HG03280 (cell line): ENCODE measurements around the gene CDC5L.

Experiments
- ATAC-seq: cut with Tn5 transposase; IDR thresholded peaks from one replicate; pipeline ENCODE4 v1.9.1; 2021; ENCODE audit warnings: mild to moderate bottlenecking, moderate library complexity; ENCODE audit not compliant: unreplicated experiment

Gene CDC5L

DNA sequence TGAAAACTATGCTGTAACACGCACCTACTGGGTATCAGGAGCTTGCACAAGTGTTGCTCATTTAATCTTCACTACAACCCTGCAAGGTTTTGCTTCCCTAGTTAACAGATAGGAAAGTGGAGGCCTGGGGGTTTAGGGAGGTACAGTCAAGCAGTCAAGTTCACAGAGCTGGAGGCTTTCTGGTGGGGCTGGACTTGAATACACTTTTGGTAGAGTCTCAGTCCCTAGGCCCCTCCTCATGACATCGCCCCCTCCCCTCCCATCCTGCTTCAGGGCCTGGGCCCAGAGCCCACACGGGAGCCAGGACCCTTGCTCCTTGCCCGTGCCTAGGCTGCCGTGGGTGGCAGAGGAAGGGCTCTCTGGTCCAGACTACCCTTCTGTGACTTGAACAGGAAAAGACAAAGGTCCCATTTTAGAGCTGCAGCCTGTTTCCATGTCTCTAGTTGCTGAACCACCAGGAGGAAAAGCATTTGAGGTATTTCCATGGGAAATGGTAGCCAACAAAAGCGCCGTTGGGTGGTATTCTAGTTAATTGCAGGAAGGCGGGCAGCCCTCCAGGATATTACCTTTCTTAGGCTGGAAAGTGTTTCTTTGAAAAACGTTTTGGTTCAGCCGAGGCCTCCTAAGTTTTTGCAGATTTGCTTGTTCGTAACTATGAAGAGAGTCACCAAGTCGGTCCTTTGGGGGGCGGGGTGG, 84.9 kb downstream of the CDC5L start:
- ATAC-seq = no peak

GRCh38 chr6:44473393-44474189, 86.1 kb downstream of the CDC5L start:
- ATAC-seq = no peak

DNA sequence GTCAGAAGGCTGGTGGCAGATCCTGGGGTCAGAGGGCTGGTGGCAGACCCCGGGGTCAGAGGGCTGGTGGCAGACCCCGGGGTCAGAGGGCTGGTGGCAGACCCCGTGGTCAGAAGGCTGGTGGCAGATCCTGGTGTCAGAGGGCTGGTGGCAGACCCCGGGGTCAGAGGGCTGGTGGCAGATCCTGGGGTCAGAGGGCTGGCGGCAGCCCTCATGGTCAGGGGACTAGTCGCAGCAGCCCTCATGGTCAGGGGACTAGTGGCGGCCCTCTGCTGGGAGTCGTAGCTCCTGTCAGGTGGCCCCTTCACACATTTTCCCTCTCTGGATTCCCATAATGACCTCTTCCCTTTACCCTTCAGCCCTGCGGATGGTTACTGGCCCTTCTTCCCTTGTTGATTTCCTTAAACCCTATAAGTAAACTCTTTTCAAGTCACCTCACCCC, 86.7 kb downstream of the CDC5L start:
- no peak for ATAC-seq

- ATAC-seq = no peak
Observed at GRCh38 chr6:44474643-44475042, 87.1 kb downstream of the CDC5L start.

DNA sequence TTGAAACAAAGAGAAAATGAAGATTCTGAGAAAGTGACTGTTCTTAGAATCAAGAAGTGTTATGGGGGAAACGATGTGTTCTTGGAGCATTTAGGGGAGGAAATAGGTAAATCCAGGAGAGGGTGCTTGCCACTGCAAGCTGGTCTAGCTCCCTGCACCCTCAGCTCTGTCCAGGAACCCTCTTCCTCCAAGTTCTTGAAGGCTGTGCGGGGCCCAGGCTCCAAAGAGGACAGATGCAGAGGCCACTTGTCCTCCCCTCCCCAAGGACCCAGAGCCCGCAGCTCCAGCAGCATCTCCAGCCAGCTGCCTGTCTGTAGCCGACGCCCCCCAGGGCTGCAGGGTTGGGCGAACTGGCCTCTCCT, 87.9 kb downstream of the CDC5L start:
- ATAC-seq = no peak

DNA sequence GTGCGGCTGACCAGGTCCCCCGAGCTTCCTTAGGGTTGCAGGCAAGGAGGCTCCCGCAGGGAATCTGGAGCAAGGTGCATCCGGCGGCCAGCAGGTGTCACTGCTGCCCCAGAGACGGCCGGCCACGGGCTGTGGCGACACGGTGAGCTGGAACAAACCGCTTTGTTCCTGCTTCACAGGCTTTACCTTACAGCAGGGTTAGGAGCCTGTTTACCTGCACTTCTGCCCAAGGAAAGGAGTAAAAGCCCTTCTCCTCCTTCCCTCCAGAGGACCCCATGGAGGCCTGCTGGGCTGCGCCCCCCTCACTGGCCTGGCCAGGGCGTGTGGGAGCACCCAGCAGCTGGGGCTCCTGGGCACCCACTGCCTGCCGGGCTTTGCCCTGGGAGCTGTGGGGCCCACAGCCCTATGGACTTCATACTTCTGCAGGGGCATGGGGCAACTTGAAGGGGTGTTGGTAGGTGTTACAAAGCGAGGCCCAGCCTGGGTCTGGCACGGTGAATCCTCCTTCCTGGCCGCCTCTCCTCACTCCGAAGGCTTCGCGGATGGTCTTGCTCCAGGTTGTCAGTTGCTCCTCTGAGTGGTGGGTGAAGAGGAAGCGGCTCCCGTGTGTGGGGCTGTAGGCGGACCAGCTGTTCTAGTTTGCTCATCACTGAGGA, 88.4 kb downstream of the CDC5L start:
- no peak for ATAC-seq

GRCh38 chr6:44476849-44477248, 89.3 kb downstream of the CDC5L start:
- ATAC-seq = no peak

DNA sequence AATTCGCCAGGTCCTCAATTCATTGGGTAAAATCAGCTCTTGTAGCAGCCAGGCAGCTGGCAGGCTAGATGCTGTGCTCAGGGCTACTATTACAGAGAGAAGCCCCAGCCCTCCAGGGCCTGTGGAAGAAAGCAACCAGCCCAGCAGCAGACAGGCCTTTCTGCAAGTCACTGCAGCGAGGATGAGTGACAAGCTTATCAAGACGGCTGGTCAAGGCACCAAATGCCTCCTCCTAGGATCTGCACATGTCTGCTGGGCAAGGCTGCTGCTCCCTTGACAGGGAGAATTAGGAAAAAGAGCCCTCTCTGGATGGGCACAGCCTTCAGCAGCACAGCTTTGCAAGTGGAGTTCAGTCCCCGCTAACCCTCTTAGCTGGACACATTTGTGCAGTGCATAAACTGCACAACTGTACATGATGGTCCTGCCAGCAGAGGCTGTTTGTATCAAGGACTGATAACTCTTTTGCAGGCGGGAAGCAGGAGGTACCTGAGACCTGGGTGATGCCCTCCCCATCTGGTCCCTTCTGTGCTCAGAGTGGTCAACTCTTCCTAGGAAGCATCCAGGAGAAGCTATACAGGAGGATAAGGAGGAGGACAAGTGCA, 89.9 kb downstream of the CDC5L start:
- no peak for ATAC-seq

GRCh38 chr6:44478158-44478557, 90.7 kb downstream of the CDC5L start:
- no peak for ATAC-seq

DNA sequence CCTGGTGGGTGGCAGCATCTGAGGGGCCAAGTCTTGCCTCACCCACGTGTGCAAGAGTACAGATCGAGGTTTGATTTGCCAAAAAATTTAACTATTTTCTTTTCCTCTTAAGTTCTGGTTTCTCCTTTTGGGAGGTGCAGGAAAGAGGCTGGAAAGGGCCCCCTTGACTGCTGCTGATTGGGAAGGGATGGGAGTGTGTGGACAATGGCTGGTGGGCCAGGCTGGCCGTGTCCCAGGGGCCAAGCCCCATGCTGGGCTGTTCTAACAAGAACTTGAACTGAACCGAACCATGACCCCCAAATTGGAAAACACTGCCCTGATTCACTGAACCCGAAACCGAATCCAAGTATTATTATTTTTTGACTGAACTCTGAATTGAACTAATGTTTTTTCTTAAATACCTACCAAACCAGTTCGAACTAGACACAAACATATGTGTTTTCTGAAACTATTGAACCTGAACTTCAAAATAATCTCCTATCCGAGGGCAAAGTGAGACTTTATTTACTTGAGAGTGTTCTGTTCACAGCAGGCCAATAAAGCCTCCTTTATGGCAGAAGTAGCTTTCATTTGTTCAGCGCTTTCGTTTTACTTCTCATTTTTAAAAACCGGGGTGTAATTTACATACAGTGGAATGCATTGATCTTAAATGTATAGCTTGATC, 91.2 kb downstream of the CDC5L start:
- ATAC-seq = no peak

GRCh38 chr6:44480097-44480541, 92.6 kb downstream of the CDC5L start:
- no peak for ATAC-seq

- no peak for ATAC-seq
Observed at GRCh38 chr6:44481056-44481455, 93.5 kb downstream of the CDC5L start.

DNA sequence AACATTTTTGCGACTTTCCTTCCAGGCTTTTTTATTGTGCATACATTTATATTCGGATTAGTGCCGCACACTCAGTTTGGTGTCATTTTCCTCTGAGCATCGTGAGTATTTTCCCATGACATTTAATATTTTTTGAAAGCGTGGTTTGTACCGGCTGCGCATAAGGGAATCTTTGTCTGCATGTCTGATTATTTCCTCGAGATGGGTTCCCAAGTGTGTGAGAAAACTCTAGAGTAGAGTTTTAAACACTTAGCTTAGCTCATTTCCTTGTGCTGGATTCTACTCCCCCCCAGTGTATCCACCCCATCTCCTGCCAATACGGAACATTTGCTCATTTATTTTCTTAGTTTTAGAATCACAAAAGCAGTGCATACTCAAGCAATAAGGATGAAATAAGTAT, 94.3 kb downstream of the CDC5L start:
- no peak for ATAC-seq

GRCh38 chr6:44485601-44486401, 98.3 kb downstream of the CDC5L start:
- no peak for ATAC-seq

DNA sequence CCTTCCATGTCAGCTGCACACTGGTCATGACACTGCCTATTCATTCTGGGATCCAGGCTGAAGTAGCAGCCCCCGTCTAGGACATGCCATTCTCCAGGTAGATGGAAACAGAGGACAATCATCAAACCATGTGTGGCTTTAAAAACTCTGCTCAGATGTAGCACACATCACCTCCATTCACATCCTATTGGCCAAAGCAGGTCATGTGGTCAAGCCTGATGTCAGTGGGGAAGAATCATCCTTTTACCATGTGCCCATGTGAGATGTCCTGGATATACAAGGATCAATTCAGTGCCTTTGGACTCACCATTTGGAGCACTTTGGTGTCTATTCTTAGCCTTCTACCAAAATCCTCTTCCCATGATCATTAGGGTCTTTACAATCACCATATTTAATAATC, 99.5 kb downstream of the CDC5L start:
- no peak for ATAC-seq

DNA sequence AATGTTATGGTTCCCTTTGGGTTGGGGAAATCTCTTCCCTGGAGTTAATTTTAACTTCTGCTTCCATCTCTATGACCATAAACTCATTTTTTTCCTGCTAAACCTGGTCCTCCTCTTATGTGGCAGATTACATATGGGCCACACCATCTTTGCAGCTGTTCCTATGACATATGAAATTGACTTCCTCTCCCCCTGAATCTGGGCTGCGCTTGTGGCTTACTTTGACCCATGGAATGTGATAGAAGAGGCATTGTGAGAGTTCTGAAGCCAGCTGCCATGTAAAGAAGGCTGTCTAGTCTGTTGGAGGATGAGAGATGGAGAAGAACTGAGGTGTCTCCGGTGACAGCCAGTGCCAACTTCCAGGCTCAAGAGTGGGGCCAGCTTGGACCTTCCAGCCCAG, 100.1 kb downstream of the CDC5L start:
- ATAC-seq = no peak

DNA sequence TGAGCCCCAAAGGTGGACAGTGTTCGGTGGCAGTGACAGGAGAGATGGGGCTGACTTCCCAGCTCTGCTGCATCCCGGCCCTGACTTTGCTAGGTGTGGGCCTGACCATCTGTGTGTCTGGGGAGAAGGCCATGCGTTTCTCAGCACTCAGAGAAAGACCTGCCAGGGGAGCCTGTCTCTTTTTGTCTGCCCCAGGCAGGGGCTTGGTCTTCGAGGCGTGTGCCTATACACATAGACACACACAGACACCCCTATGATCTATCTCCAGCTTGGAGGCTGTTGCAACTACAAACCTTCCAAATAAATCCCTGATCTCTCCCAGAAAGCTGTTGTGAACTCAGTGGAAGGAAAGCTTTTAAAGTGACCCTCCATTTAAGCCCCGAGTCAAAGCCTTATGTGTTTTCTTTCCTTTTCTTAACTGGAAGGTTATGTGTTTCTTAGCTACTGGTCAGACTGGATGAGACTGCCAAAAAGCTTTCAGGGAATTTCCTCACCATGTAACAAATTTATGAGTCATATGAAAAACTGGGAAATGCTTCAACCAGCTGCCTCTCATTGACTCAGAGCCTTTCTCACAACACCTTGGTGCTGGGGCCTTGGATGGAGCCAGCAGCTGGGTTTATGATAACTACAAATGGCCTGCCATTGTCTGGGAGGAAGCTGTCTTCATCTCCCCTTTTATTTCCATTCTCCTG, 102.6 kb downstream of the CDC5L start:
- ATAC-seq = no peak

DNA sequence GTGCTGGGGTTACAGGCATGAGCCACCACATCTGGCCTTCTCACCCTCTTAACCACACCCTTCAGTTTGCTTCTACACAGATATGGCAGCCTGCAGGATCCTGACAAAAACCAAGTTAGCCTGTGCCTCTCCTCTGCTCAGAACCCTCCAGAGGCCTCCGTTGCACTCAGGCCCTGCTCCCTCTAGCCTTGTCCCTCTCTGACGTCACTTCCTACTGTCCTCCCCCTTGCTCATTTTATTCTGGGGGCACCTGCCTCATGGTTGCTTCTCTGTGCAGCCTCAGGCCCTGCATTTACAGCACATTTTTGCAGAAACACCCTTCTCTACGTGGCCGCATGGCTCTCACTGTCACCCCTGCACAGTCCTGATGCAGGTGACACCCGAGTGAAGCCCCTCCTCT, 105.6 kb downstream of the CDC5L start:
- ATAC-seq = no peak

DNA sequence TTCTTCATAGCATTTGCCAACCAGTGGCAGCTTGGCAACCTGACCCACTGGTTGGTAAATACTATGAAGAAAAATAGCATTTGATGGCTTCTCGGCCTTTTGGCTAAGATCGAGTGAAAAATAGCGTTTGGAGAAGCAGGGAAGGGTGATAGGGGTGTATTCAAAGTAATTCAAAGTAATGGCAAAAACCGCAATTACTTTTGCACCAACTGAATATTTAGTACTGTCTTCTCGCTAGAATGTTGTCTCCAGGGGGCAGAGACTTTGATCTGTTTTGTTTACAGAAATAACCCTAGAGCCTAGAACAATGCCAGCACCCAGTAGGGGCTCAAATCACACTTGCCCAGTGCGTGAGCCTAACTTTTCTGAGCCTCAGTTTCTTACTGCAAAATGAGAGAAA, 106.1 kb downstream of the CDC5L start:
- ATAC-seq = no peak
